Right lobe of liver (tissue), 6 donors: Measurements from ENCODE around the gene GLIPR2. TPM values are rescaled to one million over a fixed set of nuclear protein-coding genes. Genes with fewer than 3 reads are reported as not detected.

Experiments used
- ATAC-seq, 4 donors: fragments of 200-7000 bp; cut with Tn5 transposase; one replicate each; pipeline ENCODE4 v1.9.1; 2020; ENCODE audit warnings: mild to moderate bottlenecking in 4 of 4, moderate library complexity in 4 of 4
- DNase-seq, 3 donors: peaks; one replicate each; pipeline ENCODE4 v3.0.0-alpha.2; 2020
- H3K27ac ChIP-seq, 3 donors: fragments of 200-600 bp; one replicate each; pipeline ENCODE4 v1.8.0; 2022
- H3K27me3 ChIP-seq, 2 donors: fragments of 200-600 bp; one replicate each; pipeline ENCODE4 v1.8.0; 2022
- H3K36me3 ChIP-seq, 4 donors: fragments of 200-600 bp; sonication (generic) in 1 of 4; one replicate each; pipeline versions ENCODE4 v1.5.1 to v1.8.0; 2017 to 2022; ENCODE audit warnings: control low read depth in 1 of 4
- H3K4me1 ChIP-seq, 4 donors: fragments of 200-600 bp; sonication (generic) in 1 of 4; one replicate each; pipeline versions ENCODE4 v1.5.1 to v1.8.0; 2017 to 2022; ENCODE audit warnings: control low read depth in 1 of 4
- H3K4me3 ChIP-seq, 3 donors: fragments of 200-600 bp; one replicate each; pipeline ENCODE4 v1.8.0; 2022
- H3K9me3 ChIP-seq, 4 donors: fragments of 200-600 bp; sonication (generic) in 1 of 4; one replicate each; pipeline versions ENCODE4 v1.5.1 to v1.8.0; 2017 to 2022; ENCODE audit warnings: control low read depth in 1 of 4
- POLR2A ChIP-seq: fragments of 450-650 bp; IDR thresholded peaks from one replicate; pipeline ENCODE4 v1.6.1; 2017; ENCODE audit warnings: antibody characterized with exemption, mild to moderate bottlenecking
- WGBS: methylation state at CpG from one replicate; pipeline ENCODE4 v1.1.6; 2018; ENCODE audit warnings: low coverage, low lambda C conversion rate; ENCODE audit not compliant: insufficient coverage; ENCODE audit errors: missing lambda C conversion rate; 5-methylcytosine and 5-hydroxymethylcytosine counted together
- intact Hi-C, 2 donors: fragments of 100-400 bp; cut with DNase I; formaldehyde crosslinking; loops; one replicate each; pipeline versions ENCODE4 v1.11.2 to v1.14.1; 2022
- total RNA-seq, 6 experiments: library from RNA; depleted of rRNA in 2 of 6; stranded (reverse); fragments of >200 nt in 2 of 6; fragmentation: NEBNext Ultra II Directional in 3 of 6; extraction: Animal tissue kit (Norgen Biotek cat#: 25700) in 3 of 6; gene quantifications; one replicate each; pipeline versions ENCODE4 v1.1.0 to v1.2.4, GENCODE V29; 2016 to 2023
- TF ChIP-seq, protein P1 (sequence below), 4 donors: fragments of 200-600 bp in 3 of 4; fragments of 450-650 bp in 1 of 4; IDR thresholded peaks; one replicate each; pipeline versions ENCODE4 v1.5.1 to v1.8.0; 2016 to 2022; ENCODE audit warnings: antibody characterized with exemption in 4 of 4, mild to moderate bottlenecking in 2 of 4
- donor health status: DM: no; HTN: yes; CAD: no.
- donor health status: DM: no; HTN: no; CAD: no.
- donor health status: DM: no; HTN: no; CAD: no.
- donor health status: DM: no; HTN: yes; CAD: no.
- donor health status: DM: no; HTN: yes; CAD: no.

The GLIPR2 gene
- total RNA-seq, 6 experiments from 2014 or later: 1.2 to 3.9 (median 2.5) TPM

DNA sequence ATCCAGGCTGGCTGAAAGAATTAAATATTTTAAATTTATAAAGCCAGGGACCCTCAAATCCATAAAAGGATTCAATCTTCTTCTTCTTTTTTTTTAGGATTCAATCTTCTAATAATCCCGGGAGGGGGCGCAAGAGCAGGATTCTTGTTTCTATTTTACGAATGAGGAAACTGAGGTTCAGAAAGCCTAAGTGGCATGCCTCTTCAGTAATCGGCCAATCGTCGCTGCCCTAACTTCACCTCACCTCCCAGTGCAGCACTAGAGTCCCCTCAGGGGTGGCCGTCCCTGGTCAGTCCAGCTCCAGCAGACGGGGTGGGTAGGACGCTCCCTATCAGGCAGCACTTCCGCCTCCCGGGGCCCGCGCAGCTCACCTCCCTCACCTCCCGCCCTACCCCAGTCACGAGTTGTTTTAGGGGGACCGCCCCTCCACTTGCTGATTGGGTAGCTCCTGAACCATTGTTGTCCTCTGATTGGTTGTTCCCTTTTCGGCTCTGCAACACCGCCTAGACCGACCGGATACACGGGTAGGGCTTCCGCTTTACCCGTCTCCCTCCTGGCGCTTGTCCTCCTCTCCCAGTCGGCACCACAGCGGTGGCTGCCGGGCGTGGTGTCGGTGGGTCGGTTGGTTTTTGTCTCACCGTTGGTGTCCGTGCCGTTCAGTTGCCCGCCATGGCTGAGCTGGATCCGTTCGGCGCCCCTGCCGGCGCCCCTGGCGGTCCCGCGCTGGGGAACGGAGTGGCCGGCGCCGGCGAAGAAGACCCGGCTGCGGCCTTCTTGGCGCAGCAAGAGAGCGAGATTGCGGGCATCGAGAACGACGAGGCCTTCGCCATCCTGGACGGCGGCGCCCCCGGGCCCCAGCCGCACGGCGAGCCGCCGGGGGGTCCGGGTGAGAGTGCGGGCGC lies 54.1 kb downstream of the GLIPR2 start, which contains the start of gene CLTA:
Gene CLTA (plus strand): TSS at position 534 of the 902 bp plus-strand sequence. CDS start 136 bp downstream, at position 670.
- H3K27me3 ChIP-seq: no peaks in the 10 kb centered on the region
- H3K27ac ChIP-seq: peak within 1 kb of the TSS; percentile 82 to 93 (median 83)
- peak; percentile 95 to 98 (median 98) for ATAC-seq
- 2% methylated on average over 18 of the region's 68 CpGs for WGBS
- peak; percentile 96 to 98 (median 98) for DNase-seq
- intact Hi-C loops: no loop called here
- H3K4me3 ChIP-seq: peak within 1 kb of the TSS; percentile 95 to 99 (median 95)
- H3K9me3 ChIP-seq: no peaks in the 10 kb centered on the region
- peaks cover 0 to 22% (median 12%) of the 10 kb centered on the region in 4 donors for H3K4me1 ChIP-seq
- peaks cover 0 to 2% (median 0%) of the 10 kb centered on the region in 4 donors for H3K36me3 ChIP-seq
- peak; percentile 89 for TF ChIP-seq POLR2A
- TF ChIP-seq, protein P1, sequence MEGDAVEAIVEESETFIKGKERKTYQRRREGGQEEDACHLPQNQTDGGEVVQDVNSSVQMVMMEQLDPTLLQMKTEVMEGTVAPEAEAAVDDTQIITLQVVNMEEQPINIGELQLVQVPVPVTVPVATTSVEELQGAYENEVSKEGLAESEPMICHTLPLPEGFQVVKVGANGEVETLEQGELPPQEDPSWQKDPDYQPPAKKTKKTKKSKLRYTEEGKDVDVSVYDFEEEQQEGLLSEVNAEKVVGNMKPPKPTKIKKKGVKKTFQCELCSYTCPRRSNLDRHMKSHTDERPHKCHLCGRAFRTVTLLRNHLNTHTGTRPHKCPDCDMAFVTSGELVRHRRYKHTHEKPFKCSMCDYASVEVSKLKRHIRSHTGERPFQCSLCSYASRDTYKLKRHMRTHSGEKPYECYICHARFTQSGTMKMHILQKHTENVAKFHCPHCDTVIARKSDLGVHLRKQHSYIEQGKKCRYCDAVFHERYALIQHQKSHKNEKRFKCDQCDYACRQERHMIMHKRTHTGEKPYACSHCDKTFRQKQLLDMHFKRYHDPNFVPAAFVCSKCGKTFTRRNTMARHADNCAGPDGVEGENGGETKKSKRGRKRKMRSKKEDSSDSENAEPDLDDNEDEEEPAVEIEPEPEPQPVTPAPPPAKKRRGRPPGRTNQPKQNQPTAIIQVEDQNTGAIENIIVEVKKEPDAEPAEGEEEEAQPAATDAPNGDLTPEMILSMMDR (IDR thresholded peaks at IDR 0.05): peak; percentile 38 to 58 (median 52)

DNA sequence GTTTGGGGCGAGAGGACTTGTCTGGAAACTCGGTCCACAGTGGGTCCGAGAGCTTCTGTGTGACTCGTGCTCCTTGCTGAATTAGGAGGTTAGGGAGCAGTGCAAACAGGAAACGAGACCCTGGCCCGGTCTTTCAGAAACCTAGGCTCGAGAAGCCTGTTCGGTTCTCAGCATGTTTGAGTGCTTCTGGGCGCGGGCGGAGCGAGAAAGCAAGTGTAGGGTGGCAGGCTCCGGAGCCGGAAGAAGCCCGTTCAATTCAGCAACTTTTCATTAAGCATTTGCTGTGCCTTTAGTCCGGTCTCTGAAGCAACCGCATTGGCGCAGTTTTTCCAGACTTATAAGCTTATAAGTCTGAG lies 54.7 kb downstream of the GLIPR2 start:
- peaks cover 0 to 22% (median 12%) of the 10 kb centered on the region in 4 donors for H3K4me1 ChIP-seq
- DNase-seq: peak in 1 of 3 donors; percentile 38
- no peak for TF ChIP-seq POLR2A
- TF ChIP-seq, protein P1 (IDR thresholded peaks at IDR 0.05): no peak
- ATAC-seq: peak in 3 of 4 donors; percentile 5 to 14 (median 7)
- no peaks in the 10 kb centered on the region for H3K27me3 ChIP-seq
- H3K9me3 ChIP-seq: no peaks in the 10 kb centered on the region
- peak overlapping the region; percentile 82 to 93 (median 83) for H3K27ac ChIP-seq
- peaks cover 0 to 3% (median 0%) of the 10 kb centered on the region in 4 donors for H3K36me3 ChIP-seq
- intact Hi-C loops: no loop called here
- under 1% methylated on average over 17 of the region's 18 CpGs for WGBS
- H3K4me3 ChIP-seq: peak overlapping the region; percentile 95 to 99 (median 95)

DNA sequence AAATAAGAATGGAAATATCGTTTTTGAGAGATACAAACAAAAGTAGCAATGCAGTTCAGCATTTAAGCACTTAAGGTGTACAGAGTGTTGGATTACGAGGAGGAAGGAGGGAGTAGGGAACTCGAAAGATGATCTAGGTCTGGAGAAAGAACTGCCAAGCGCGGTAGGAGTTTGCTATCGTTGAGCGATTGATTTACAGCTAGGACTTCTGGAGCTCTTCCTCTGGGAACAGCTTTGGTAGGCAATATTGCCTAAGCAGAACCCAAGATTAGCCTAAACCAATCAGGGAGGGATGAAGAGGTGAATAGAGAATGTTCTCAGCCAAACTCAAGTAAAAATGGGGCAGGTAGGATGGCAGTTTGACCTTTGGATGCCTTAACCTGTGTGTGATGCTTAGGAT lies 55.2 kb downstream of the GLIPR2 start:
- intact Hi-C loops: no loop called here
- Histone ChIP-seq H3K4me1 (peaks cover 0 to 22% (median 12%) of the 10 kb centered on the region in 4 donors), H3K27ac (peak overlapping the region in 2 of 3 donors; percentile 83 to 93), H3K4me3 (peak overlapping the region; percentile 95 to 99 (median 95)), H3K36me3 (peaks cover 0 to 3% (median 0%) of the 10 kb centered on the region in 4 donors), H3K27me3 (no peaks in the 10 kb centered on the region), H3K9me3 (no peaks in the 10 kb centered on the region)
- under 1% methylated on average over 7 of the region's 7 CpGs for WGBS
- TF ChIP-seq, protein P1 (IDR thresholded peaks at IDR 0.05): no peak
- no peak for TF ChIP-seq POLR2A
- DNase-seq (no peak), ATAC-seq (no peak)

DNA sequence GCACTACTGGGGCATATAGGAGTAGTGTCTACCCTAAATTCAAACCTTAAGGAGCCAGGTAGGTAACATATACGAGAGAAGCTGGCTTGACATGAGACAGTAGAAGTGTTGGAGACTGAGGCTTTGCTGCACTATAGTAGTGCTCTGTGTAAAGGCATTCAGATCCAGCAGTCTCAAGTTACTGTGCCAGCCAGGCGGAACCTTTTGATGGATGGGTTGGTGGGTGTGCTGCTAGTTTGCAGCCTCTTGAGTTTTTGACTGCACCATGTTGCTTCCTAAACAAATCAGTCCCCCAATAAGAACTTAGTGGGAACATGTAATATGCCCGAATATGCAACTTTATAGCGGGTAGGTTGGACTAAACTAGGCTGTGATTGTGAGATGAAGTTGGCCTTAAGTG lies 55.7 kb downstream of the GLIPR2 start:
- Histone ChIP-seq H3K9me3 (no peaks in the 10 kb centered on the region), H3K27ac (no peak overlapping the region), H3K4me1 (peaks cover 0 to 22% (median 12%) of the 10 kb centered on the region in 4 donors), H3K27me3 (no peaks in the 10 kb centered on the region), H3K36me3 (peaks cover 0 to 3% (median 0%) of the 10 kb centered on the region in 4 donors), H3K4me3 (peak overlapping the region; percentile 95 to 99 (median 95))
- DNase-seq: no peak
- no peak for ATAC-seq
- intact Hi-C loops: no loop called here
- 68% methylated on average over 3 of the region's 4 CpGs for WGBS
- TF ChIP-seq, protein P1 (IDR thresholded peaks at IDR 0.05): no peak
- TF ChIP-seq POLR2A: no peak
